Measurements from ENCODE around the gene MYEOV. TPM values are rescaled to one million over a fixed set of nuclear protein-coding genes. Genes with fewer than 3 reads are reported as not detected.

MYEOV gene
- total and polyA plus RNA-seq, 10 of the 15 experiments (the other 5 are each of a cell fraction or from before 2014, with no cell fraction given): 0.05 to 0.40 (median 0.26) TPM; not detected in 3

DNA sequence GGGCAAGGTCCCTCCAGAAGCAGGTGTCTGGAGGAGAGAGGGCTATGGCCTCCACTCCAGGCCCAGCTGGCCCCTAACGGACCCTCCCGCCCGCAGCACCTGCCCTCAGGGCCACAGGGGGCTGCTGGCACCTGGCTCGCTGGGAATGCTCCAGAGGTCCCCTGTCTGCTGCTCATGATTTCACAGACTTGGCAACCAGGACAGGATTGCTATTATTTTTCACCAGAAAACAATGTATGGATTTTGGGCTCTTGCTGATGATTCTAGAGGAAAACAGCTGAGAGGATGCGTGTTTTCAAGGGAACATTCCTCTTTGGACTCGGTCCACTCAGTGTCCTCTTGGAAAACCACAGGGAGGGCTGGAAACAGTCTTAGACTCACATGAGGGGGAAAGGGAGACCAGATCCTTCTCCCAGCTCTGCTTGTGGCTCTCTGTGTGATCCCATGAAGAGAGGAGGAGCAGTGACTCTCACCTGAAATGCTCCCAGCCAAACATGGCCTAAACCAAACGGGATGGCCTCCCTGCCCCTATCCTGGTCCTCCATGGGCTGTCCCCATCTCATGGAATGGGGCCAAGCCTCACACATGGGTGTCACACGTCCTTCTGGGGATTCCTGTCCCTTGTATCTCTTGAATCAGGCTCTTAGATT, 15.8 kb downstream of the MYEOV start:
- Histone ChIP-seq H3K27ac (ENCODE audit: control insufficient read depth, insufficient read depth) (no peak overlapping the region), H3K79me2 (ENCODE audit: control insufficient read depth, insufficient read depth, low read length) (no peaks in the 10 kb centered on the region), H3K4me3 (no peak overlapping the region), H2AFZ (ENCODE audit: control insufficient read depth, low read depth, low read length) (no peak overlapping the region), H3K4me2 (ENCODE audit: control insufficient read depth, insufficient read depth) (no peak overlapping the region), H3K4me1 (ENCODE audit: control insufficient read depth, insufficient read depth, low read length) (peaks cover 14% of the 10 kb centered on the region), H3K9ac (ENCODE audit: control insufficient read depth, insufficient read depth, low read length) (no peak overlapping the region), H3K36me3 (ENCODE audit: control insufficient read depth in 2 of 2, insufficient read depth in 2 of 2, low read length in 1 of 2) (no peaks in the 10 kb centered on the region), H3K27me3 (replicated peaks in 1 of 2; ENCODE audit: control insufficient read depth in 2 of 2, insufficient read depth in 2 of 2, low read length in 1 of 2) (no peaks in the 10 kb centered on the region; a peak in 1 of 4 replicates), H3K9me3 (replicated peaks; ENCODE audit: control insufficient read depth, insufficient read depth, low read length) (no peaks in the 10 kb centered on the region; the same call in 2 of the 3 replicates), H4K20me1 (ENCODE audit: control insufficient read depth, insufficient read depth) (no peaks in the 10 kb centered on the region)
- TF ChIP-seq NFXL1 (IDR thresholded peaks at IDR 0.05; ENCODE audit: borderline replicate concordance): no peak
- no peak for TF ChIP-seq SMARCA5 (IDR thresholded peaks at IDR 0.05)
- no peak for TF ChIP-seq ASH2L (IDR thresholded peaks at IDR 0.05; ENCODE audit: borderline replicate concordance, low read depth)
- no peak for TF ChIP-seq CBFB (IDR thresholded peaks at IDR 0.05; ENCODE audit: low read depth)
- TF ChIP-seq POU2F2 (IDR thresholded peaks at IDR 0.05; ENCODE audit: borderline replicate concordance, low read depth, low read length): no peak
- TF ChIP-seq, protein P1, sequence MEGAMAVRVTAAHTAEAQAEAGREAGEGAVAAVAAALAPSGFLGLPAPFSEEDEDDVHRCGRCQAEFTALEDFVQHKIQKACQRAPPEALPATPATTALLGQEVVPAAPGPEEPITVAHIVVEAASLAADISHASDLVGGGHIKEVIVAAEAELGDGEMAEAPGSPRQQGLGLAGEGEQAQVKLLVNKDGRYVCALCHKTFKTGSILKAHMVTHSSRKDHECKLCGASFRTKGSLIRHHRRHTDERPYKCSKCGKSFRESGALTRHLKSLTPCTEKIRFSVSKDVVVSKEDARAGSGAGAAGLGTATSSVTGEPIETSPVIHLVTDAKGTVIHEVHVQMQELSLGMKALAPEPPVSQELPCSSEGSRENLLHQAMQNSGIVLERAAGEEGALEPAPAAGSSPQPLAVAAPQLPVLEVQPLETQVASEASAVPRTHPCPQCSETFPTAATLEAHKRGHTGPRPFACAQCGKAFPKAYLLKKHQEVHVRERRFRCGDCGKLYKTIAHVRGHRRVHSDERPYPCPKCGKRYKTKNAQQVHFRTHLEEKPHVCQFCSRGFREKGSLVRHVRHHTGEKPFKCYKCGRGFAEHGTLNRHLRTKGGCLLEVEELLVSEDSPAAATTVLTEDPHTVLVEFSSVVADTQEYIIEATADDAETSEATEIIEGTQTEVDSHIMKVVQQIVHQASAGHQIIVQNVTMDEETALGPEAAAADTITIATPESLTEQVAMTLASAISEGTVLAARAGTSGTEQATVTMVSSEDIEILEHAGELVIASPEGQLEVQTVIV (IDR thresholded peaks at IDR 0.05; ENCODE audit: borderline replicate concordance, partially characterized antibody): no peak
- SMC1A ChIA-PET (ENCODE audit: uncharacterized antibody, unreplicated experiment): interaction anchor here (0.9 to 1.7 kb wide), 2 partner anchors 11 to 12 kb away, joined by 3 to 4 read pairs; no protein-coding TSS in a partner anchor
- RAD21 ChIA-PET (ENCODE audit: unreplicated experiment): no interaction called here
- 54% methylated on average over 8 of the region's 8 CpGs for WGBS (ENCODE audit: insufficient coverage, insufficient replicate concordance, low lambda C conversion rate, missing lambda C conversion rate)
- ATAC-seq (no peak), FAIRE-seq (no peak), DNase-seq (ENCODE audit: low read depth, low spot score) (no peak)
- in situ Hi-C loops (cut with MboI): no loop called here
- intact Hi-C loops (cut with micrococcal nuclease; ENCODE audit: unreplicated experiment): no loop called here
- BruUV-seq (replicated peaks): no TSS peak
- POLR2A ChIA-PET: no interaction called here
- CTCF ChIA-PET: interaction anchor here (1.6 kb wide), 1 partner anchor 12 kb away, joined by 4 read pairs; no protein-coding TSS in a partner anchor
